22Rv1 (cell line): ENCODE results near the gene SPRYD3.

Source experiments
- CTCF ChIP-seq: fragments of 450-650 bp; IDR thresholded peaks from 2 replicates; pipeline ENCODE4 v1.5.1; 2017; ENCODE audit warnings: mild to moderate bottlenecking
- ZFX ChIP-seq: fragments of 450-650 bp; IDR thresholded peaks from 2 replicates; pipeline ENCODE4 v1.6.1; 2017; ENCODE audit warnings: antibody characterized with exemption, borderline replicate concordance

- no peak for TF ChIP-seq CTCF
- TF ChIP-seq ZFX, result no peak
Measured at GRCh38 chr12:53025250-53025649, 53.9 kb downstream of the SPRYD3 start.
